Gastrocnemius medialis (tissue), 4 donors: ENCODE data around the gene RNF220. TPM values are rescaled to one million over a fixed set of nuclear protein-coding genes. Genes with fewer than 3 reads are reported as not detected.
A peak's percentile ranks its signal among the peaks of the same experiment; 100 is the strongest.

Source experiments
- ATAC-seq, 2 donors: fragments of 150-250 bp; one replicate each; pipeline ENCODE4 v1.9.1; 2016
- DNase-seq, 2 donors: peaks; one replicate each; pipeline ENCODE4 v3.0.0-alpha.2; 2019
- H3K27ac ChIP-seq, 4 donors: fragments of 200-600 bp; sonication (generic); 1 replicate in 1 of 4; 2 replicates in 3 of 4; pipeline ENCODE4 v1.5.1; 2016 to 2018; ENCODE audit warnings: mild to moderate bottlenecking in 2 of 4, moderate library complexity in 1 of 4
- H3K27me3 ChIP-seq, 3 donors: fragments of 200-600 bp; sonication (generic) in 2 of 3; 1 replicate in 1 of 3; 2 replicates in 2 of 3; pipeline versions ENCODE4 v1.5.1 to v1.6.0; 2016 to 2019; ENCODE audit warnings: mild to moderate bottlenecking in 1 of 3, moderate library complexity in 1 of 3
- H3K36me3 ChIP-seq, 2 donors: fragments of 200-600 bp; sonication (generic) in 1 of 2; one replicate each; pipeline ENCODE4 v1.5.1; 2017 to 2018
- H3K4me1 ChIP-seq, 2 donors: fragments of 200-600 bp; sonication (generic) in 1 of 2; one replicate each; pipeline ENCODE4 v1.5.1; 2016 to 2017; ENCODE audit warnings: mild to moderate bottlenecking in 2 of 2
- H3K4me3 ChIP-seq, 4 donors: fragments of 200-600 bp; sonication (generic) in 3 of 4; 1 replicate in 1 of 4; 2 replicates in 3 of 4; pipeline ENCODE4 v1.5.1; 2016 to 2019; ENCODE audit warnings: mild to moderate bottlenecking in 2 of 4
- H3K9me3 ChIP-seq, 3 donors: fragments of 200-600 bp; sonication (generic) in 2 of 3; 1 replicate in 1 of 3; 2 replicates in 2 of 3; pipeline ENCODE4 v1.5.1; 2016 to 2019
- CTCF ChIP-seq, 5 experiments: fragments of 450-650 bp in 3 of 5; fragments of 200-600 bp in 2 of 5; sonication (generic) in 2 of 5; IDR thresholded peaks in 4 of 5; conservative IDR thresholded peaks in 1 of 5; 1 replicate in 4 of 5; 2 replicates in 1 of 5; pipeline ENCODE4 v1.5.1; 2016 to 2019; ENCODE audit warnings: antibody characterized with exemption in 5 of 5, mild to moderate bottlenecking in 3 of 5, moderate library complexity in 3 of 5
- POLR2A ChIP-seq, 2 donors: fragments of 450-650 bp; IDR thresholded peaks; one replicate each; pipeline ENCODE4 v1.6.1; 2017; ENCODE audit warnings: antibody characterized with exemption in 2 of 2, mild to moderate bottlenecking in 2 of 2, moderate library complexity in 2 of 2
- in situ Hi-C, 4 donors: fragments of 200-750 bp; cut with MboI; loops; one replicate each; pipeline versions ENCODE4 v1.15.0 to v1.8.0; 2017; ENCODE audit warnings: low sequenced_read_pairs in 4 of 4
- intact Hi-C: fragments of 100-400 bp; cut with DNase I; formaldehyde crosslinking; loops from one replicate; pipeline ENCODE4 v1.15.1; 2023; ENCODE audit warnings: low total_unique reads
- total RNA-seq, 4 donors: library from RNA; depleted of rRNA; stranded (reverse); fragments of >200 nt; gene quantifications; one replicate each; pipeline versions ENCODE4 v1.1.0 to v1.2.3, GENCODE V29; 2016

Gene RNF220
- total RNA-seq, 4 donors from 2014 or later: 91.2 to 172 (median 128) TPM

GRCh38 chr1:44405798-44406736, 1.0 kb downstream of the RNF220 start:
- Histone ChIP-seq H3K9me3 (no peaks in the 10 kb centered on the region), H3K4me1 (peaks cover 18 to 21% of the 10 kb centered on the region in 2 donors), H3K27ac (peak overlapping the region in 3 of 4 donors; percentile 57 to 62 (median 61)), H3K4me3 (peak overlapping the region; percentile 43 to 64 (median 56)), H3K36me3 (no peaks in the 10 kb centered on the region), H3K27me3 (peaks cover 91 to 94% (median 93%) of the 10 kb centered on the region in 3 donors)
- ATAC-seq (peak in 1 of 2 donors; percentile 47), DNase-seq (no peak)
- TF ChIP-seq CTCF (IDR thresholded peaks at IDR 0.05 in 4 of 5, conservative IDR thresholded peaks at IDR 0.05 in 1 of 5) (no peak), POLR2A (IDR thresholded peaks at IDR 0.05) (no peak)
- intact Hi-C loops: loop anchor here (10.0 kb wide), 1 partner anchor 99 kb away; no protein-coding TSS in a partner anchor
- in situ Hi-C loops: no loop called here

DNA sequence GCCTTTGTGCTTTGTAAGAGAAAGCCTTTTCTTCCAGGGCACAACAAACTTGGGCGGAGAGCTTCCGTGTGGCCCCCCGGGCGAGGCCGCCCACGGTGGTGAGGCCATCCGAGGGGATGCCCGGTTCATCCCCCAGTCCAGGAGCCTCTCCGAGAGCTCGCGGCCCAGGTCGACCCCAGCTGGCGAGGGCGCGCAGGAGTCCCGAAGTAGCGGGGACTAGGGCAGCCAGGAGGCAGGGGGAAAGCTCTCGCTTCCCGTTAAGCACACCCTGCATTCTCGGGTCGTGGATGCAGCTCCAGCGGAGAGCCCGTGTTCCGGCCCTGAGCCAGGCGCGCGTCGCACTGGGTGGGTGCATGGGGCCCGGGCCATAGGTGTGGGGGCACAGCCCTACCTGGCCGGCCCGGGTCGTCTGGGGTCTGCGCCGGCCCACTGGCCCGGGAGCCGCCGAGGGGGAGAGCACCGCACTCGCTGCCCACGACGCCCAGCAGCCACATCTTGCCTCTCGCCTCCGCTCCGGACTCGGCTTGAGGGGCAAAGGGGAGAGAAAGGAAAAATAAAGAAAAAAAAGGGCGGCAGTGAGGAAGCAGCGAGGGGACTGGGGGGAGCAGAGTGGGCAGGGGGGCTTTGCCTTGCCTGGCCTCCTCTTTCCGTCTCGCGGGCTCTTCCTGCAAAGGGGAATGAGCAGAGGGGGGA, 1.8 kb downstream of the RNF220 start:
- in situ Hi-C loops: no loop called here

GRCh38 chr1:44407430-44408211, 2.6 kb downstream of the RNF220 start:
- peak overlapping the region; percentile 43 to 64 (median 56) for H3K4me3 ChIP-seq
- no peaks in the 10 kb centered on the region for H3K9me3 ChIP-seq
- in situ Hi-C loops: no loop called here
- no peaks in the 10 kb centered on the region for H3K36me3 ChIP-seq
- H3K27ac ChIP-seq: no peak overlapping the region
- no peak for TF ChIP-seq CTCF (IDR thresholded peaks at IDR 0.05 in 4 of 5, conservative IDR thresholded peaks at IDR 0.05 in 1 of 5)
- TF ChIP-seq POLR2A (IDR thresholded peaks at IDR 0.05): no peak
- ATAC-seq (no peak), DNase-seq (no peak)
- intact Hi-C loops: loop anchor here (10.0 kb wide), 1 partner anchor 97 kb away; no protein-coding TSS in a partner anchor
- H3K27me3 ChIP-seq: peaks cover 95 to 99% (median 96%) of the 10 kb centered on the region in 3 donors
- peaks cover 18 to 21% of the 10 kb centered on the region in 2 donors for H3K4me1 ChIP-seq

More for the DNA sequence above, 1.8 kb downstream of the RNF220 start:
- no peak for TF ChIP-seq CTCF (IDR thresholded peaks at IDR 0.05 in 4 of 5, conservative IDR thresholded peaks at IDR 0.05 in 1 of 5)
- no peak for TF ChIP-seq POLR2A (IDR thresholded peaks at IDR 0.05)
- H3K27ac ChIP-seq: peak overlapping the region in 3 of 4 donors; percentile 57 to 62 (median 61)
- peak overlapping the region; percentile 43 to 64 (median 56) for H3K4me3 ChIP-seq
- H3K27me3 ChIP-seq: peaks cover 95 to 96% (median 96%) of the 10 kb centered on the region in 3 donors
- H3K36me3 ChIP-seq: no peaks in the 10 kb centered on the region
- peaks cover 18 to 21% of the 10 kb centered on the region in 2 donors for H3K4me1 ChIP-seq
- DNase-seq: no peak
- no peak for ATAC-seq
- intact Hi-C loops: loop anchor here (10.0 kb wide), 1 partner anchor 98 kb away; no protein-coding TSS in a partner anchor
- no peaks in the 10 kb centered on the region for H3K9me3 ChIP-seq

GRCh38 chr1:44408212-44408582, 3.1 kb downstream of the RNF220 start:
- H3K27me3 ChIP-seq: peaks cover 95 to 99% (median 98%) of the 10 kb centered on the region in 3 donors
- no peak for TF ChIP-seq POLR2A (IDR thresholded peaks at IDR 0.05)
- no peak for TF ChIP-seq CTCF (IDR thresholded peaks at IDR 0.05 in 4 of 5, conservative IDR thresholded peaks at IDR 0.05 in 1 of 5)

More at GRCh38 chr1:44408212-44408582, 3.1 kb downstream of the RNF220 start:
- Histone ChIP-seq H3K4me1 (peaks cover 18 to 21% of the 10 kb centered on the region in 2 donors), H3K4me3 (peak overlapping the region in 3 of 4 donors; percentile 27 to 64 (median 33)), H3K36me3 (no peaks in the 10 kb centered on the region), H3K9me3 (no peaks in the 10 kb centered on the region), H3K27ac (no peak overlapping the region)
- no peak for DNase-seq
- no peak for ATAC-seq
- in situ Hi-C loops: no loop called here
- intact Hi-C loops: loop anchor here (10.0 kb wide), 1 partner anchor 97 kb away; no protein-coding TSS in a partner anchor
